Stimulated activated CD8-positive, alpha-beta memory T cell treated with anti-CD3 and anti-CD28 coated beads, Interleukin-15, amount 100 ng/mL, for 24 hours (primary cell): Measurements from ENCODE around the gene MBD3L3.
"Not testable (repeated sequence)": the region's sequence is repeated elsewhere in the genome, so short reads cannot be mapped to it uniquely, and the experiment has no call there.

ENCODE experiments used
- DNase-seq: peaks from one replicate; pipeline ENCODE4 v3.0.0-alpha.2; 2020; ENCODE audit warnings: low read depth

Gene MBD3L3

DNA sequence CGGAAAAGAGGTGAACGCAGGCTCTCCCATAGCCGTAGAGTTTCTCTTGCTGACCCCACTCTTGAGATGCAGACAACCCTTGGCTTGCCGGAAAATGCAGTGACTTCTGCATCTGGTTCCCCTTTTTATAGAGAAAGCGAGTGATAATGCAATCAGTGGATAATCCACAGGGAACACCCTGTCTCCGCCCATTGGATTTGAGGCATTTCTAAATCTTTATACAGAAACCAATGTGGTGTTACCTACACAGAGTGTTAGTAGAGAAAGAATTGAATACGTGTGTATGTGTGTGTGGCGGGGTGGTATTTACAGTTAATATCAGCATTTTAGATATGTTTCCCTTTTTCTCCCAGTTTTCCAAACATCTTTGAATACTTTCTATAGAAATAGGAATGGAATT, at the start of gene MBD3L3:
Gene MBD3L3, minus strand, starts transcription at position 101 of the 400 bp plus-strand sequence. Its CDS starts 71 bp downstream, at position 30.
- DNase-seq = not testable (repeated sequence)

DNA sequence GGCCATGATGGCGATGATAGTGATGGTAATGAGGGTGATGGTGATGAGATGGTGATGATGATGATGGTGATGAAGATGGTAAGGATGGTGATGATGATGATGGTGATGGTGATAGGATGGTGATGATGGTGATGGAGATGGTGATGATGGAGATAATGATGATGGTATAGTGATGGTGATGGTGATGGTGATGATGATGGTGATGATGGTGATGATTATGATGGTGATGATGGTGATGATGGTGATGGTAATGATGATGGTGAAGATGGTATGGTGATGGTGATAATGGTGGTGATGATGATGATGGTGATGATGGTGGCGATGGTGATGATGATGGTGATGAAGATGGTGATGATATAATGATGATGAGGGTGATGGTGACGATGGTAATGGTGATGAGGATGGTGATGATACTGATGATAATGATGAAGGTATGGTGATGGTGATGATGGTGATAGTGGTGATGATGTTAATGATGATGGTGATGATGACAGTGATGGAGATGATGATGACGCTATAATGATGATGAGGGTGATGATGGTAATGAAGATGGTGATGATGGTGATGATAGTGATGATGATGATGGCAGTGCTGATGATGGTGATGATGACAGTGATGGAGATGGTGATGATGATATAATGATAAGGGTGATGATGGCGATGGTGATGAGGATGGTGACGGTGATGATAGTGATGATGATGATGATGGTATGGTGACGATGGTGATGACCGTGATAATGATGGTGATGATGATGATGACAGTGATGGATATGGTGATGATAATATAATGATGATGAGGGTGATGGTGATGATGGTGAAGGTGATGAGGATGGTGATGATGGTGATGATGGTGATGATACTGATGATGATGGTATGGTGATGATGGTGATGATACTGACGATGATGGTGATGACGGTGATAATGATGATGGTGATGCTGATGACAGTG, 48.5 kb upstream of the MBD3L3 start:
- no peak for DNase-seq

DNA sequence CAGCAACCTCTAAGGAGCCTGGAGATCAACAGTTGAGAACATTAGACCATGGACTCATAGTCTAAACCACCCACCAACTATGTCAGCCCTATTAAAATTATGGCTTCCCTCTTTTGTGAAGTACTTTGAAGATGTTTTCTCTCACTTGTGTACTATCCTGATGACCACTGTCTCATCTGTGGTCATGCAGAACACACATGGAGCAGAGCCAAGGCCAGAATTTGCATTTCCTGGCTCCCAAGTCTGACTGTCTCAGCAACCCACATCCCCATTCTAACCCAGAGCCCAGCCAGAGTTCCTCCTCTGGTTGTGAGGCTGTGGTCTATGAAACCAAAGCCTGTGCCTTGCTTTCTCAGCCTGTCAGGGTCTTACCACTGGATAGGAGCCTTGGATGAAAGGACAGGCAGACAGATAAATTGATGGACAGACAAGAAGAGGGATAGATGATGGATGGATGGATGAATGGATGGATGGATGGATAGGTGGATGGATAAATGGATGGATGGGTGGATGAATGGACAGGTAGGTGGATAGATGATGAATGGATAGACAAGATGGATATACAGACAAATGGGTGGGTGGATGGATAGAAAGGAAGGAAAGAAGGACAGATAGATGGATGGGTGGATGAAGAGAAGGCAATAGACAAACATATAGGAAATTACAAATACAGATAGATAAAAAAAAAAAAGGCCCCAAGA, 46.4 kb upstream of the MBD3L3 start:
- no peak for DNase-seq

DNA sequence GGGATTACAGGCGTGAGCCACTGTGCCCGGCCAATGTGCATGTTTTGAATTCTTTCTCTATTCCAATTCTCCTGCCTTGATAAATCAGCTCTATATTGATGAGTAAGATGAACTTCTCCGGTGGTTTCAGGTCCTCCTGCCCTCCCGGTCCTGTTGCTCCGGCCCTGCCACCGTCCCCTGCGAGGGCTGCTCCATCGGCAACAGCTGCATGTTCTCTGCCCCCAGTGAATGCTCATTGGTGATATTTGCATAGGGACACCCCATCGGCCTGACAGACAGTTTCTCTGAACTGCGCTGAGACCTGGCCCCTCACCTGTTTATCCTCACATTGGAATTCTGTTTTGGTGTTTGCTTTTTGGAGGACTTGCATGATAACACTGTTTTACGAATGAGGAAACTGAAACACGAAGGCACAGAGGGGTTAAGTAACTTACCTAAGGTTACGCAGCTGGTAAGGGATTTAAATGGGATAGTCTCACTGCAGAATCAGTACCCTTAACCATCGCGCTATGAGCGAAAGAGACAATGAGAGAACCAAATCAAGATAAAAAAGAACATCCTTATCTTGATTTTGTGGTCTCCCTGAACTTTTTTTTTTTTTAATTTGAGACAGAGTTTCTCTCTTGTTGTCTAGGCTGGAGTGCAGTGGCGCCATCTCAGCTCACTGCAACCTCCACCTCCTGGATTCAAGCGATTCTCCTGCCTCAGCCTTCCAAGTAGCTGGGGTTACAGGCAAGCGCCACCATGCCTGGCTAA, 43.2 kb upstream of the MBD3L3 start:
- DNase-seq = no peak

DNA sequence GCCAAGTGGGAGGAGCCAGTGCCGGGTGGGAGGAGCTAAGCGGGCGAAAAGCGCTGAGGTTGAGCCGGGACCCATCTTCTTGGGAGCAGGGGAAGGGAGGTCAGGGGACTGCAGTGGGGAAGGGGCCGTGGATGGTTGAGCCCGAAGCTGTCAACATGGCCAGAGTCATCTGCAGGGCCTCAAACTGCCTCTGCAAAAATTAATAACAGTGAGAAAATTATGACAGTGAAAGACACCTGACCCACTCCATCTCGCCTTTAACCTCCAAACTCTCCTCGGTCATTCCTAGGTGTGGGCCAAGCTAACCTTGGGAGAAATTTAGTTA, 41.1 kb upstream of the MBD3L3 start:
- no peak for DNase-seq

DNA sequence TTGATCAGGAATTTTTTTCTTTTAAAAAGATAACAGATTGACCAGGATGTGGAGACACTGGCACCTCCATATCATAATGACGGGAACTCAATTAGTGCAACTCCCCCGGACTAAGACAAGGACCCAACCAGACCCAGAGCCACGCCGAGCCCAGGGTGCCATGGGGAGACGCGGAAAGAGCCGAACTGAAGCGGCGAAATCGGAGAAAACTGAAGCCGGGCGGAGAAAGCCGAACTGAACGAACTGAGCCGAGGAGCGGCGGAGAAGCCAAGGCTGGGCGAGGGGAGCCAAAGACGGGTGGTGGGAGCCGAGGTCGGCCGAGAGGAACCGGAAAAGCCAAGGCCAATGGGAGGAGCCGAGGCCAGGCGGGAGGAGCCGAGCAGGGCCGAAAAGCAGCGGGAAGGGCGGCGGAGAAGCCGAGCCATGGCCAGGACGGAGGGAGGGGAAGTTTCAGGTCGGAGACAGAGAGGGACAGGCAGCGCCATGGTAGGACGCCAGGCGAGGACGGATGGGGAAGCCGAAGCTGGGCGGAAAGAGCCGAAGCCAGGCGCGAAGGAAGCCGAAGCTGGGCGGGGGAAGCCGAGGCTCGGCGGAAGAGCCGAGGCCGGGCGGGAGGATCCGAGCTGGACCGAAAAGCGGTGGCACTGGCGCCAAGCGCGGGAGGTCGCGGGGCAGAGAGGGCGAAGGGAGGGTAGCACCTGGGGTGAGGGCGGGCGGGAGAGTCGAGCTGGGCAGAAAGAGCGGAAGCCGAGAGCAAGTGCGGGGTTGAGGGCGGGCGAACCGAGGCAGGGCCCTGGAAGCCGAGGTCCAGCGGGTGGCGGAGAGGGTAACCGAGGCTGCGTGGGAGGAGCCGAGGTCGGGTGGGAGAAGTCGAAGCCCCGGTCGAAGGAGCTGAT, 40.5 kb upstream of the MBD3L3 start:
- DNase-seq = peak; percentile 69

DNA sequence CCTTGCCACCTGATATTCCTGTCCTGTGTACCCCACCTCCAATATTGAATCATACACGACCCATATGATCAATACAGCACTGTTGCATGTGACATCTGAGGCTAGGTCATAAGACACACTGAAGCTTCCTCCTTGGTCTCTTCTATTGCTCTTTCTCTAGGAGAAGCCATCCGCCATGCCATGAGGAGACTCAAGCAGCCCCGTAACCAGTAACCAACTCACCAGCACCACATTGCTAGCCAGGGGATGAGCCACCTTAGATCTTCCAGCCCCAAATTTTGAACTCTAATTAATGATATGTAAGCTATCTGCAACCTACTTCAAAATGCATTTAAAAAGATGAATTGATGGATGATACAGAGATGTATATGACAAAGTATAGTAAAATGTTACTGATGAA, 39.6 kb upstream of the MBD3L3 start:
- no peak for DNase-seq

DNA sequence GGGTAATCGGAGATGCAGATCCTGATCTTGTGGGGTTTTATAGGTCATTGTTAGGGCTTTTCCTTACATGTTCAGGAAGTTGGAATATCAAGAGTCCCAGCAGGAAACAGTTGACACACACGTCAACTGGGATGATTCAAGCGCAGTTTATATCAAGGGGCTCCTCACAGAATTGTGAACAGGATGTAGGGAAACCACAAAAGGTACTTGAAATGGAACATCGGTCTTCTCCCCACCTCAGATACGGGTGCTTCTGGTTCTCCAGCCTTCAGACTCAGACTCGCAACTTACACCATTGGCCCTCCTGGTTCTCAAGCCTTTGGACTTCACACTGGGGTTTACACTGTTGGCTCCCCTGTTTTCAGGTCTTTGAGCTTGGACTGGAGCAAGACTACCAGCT, 30.5 kb upstream of the MBD3L3 start:
- DNase-seq = no peak

DNA sequence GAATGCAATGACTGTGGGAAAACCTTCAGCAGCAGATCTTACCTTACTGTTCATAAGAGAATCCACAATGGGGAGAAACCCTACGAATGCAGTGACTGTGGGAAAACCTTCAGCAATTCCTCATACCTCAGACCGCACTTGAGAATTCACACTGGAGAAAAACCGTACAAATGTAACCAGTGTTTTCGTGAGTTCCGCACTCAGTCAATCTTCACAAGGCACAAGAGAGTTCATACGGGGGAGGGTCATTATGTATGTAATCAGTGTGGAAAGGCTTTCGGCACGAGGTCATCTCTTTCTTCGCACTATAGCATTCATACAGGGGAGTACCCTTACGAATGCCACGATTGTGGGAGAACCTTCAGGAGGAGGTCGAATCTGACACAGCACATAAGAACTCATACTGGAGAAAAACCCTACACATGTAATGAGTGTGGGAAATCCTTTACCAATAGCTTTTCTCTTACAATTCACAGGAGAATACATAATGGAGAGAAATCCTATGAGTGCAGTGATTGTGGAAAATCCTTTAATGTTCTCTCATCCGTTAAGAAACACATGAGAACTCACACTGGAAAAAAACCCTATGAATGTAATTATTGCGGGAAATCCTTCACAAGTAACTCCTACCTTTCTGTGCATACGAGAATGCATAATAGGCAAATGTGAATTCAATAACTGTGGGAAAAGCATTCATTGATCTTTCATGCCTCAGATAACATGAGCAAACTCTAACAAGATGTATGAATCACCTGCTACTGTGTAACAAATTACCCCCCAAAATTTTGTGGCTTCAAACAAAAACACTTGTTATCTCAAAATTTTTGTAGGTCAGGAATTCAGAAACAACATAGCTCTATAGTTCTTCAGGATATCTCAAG, 24.8 kb upstream of the MBD3L3 start:
- DNase-seq = no peak

DNA sequence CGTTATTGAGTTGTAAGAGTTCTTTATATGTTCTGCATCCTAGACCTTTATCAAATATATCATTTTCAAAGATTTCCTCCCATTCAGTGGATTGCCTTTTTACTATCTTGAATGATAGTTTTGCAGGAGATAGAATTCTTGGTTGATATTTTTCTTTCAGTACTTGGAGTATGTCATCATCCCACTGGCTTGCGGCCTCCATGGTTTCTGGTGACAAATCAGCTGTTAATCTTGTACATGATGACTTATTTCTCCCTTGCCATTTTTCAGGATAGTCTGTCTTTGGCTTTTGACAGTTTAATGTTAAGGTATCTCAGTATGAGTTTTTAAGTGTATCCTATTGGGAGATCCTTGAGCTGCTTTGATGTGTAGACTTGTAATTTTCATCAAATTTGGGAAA, 19.5 kb upstream of the MBD3L3 start:
- no peak for DNase-seq

DNA sequence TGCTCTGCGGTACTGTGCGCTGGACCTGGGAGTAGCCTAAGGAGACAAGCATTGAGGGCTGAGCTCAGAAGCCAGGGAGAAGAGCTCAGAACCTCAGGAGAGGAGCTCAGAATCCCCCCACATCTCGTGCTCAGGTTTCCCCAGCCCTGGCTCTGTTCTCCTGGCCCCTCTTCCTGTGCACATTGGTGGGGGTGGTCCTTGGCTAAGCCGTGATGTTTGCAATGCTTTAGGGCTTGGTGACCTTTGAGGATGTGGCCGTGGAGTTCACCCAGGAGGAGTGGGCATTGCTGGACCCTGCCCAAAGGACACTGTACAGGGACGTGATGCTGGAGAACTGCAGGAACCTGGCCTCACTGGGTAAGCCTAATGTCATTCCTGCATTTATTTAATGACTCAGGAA, 17.7 kb upstream of the MBD3L3 start:
- no peak for DNase-seq

DNA sequence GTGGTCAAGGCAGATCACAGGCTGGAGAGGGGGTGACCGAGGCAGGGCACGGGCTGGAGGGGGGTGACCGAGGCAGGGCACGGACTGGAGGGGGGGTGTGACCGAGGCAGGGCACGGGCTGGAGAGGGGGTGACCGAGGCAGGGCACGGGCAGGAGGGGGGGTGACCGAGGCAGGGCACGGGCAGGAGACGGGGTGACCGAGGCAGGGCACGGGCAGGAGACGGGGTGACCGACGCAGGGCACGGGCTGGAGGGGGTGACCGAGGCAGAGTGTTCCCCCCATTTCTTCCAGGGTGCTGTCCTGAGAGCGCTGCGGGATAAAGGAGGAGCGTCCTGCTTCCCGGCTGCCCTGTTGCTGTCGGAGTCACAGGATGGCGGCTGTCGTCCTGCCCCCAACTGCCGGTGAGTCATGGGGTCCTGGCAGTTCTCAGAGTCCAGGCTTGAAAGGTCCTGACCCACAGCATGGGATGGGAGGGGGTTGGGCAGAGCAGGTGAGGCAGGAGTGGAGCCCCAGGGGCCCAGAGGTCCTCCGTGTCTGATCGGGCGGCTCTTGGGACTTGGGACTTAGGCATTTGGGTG, 16.3 kb upstream of the MBD3L3 start:
- no peak for DNase-seq

DNA sequence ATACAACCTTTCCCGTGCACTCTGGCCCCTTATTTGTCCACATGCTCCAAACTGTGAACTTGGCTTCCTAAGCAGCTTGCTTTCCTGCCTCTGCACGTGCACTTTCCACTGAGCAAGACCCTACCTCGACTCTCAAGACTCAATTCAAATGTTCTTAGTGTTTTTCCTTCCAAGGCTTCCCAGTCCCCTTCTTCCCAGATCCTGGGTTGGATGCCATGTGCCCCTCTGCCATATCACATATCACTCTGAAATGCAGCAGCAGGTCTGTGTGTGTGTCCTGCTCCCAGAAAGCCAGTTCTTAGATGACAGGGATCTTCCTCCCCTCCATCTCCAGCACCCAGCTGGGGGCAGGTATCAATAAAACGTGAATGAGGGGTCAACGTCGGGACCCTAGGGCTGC, 14.1 kb upstream of the MBD3L3 start:
- no peak for DNase-seq

DNA sequence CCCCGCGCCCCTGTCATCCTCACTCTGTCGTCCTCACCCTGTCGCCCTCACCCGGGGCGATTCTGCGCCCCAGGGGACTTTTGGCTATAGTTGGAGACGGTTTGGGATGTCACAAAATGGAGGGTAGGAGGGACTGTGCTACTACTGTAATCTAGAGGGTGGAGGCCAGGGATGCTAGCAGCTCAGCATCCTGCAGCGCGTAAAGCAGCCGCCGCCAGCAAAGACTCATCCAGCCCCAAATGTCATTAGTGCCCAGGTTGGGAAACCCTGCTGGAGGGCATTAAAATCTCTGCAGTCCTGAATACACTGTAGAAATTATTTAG, 11.4 kb upstream of the MBD3L3 start:
- DNase-seq = no peak

DNA sequence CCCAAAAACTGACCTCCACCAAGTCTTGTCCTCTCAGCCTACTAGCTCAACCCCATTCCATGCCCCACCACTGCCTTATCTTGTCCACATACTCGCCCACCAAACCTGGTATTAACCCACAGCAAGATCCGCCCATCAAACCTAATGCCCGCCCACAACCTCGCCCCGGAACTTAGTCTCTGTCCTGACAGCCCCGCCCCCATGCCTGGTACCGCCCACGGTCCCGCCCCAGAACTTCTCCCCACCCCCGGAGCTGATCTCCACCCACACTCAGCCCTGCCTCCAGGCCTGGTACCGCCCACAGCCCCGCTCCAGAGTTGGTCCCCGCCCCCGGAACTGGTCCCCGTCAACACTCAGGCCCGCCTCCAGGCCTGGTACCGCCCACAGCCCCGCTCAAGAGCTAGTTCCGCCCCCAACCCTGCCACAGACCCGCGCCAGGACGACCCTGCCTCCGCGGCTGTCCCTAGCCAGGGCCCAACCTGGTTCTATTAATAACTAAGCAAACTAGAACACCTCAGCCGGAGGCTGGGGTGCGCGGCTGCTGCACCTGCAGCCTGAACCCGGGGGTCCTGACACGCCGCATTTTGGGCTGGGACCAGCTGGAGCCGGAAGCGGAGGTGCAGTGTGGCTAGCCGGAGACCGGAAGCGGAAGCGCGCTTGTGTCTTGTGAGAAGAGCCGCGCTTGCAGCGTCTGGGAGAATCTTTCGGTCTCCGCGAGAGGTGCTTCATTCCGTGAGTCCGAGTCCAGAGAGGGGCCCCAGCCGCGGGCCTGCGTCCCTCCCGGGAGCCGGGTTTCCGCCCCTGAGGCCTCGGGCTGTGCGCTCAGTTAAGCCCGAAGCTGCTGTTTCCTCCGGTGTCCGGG, 10.8 kb upstream of the MBD3L3 start, which contains the start of gene ZNF557:
Gene ZNF557, plus strand, starts transcription at position 662 of the 862 bp plus-strand sequence. CDS start 5,372 bp downstream, outside the sequence.
- DNase-seq = peak; percentile 94

DNA sequence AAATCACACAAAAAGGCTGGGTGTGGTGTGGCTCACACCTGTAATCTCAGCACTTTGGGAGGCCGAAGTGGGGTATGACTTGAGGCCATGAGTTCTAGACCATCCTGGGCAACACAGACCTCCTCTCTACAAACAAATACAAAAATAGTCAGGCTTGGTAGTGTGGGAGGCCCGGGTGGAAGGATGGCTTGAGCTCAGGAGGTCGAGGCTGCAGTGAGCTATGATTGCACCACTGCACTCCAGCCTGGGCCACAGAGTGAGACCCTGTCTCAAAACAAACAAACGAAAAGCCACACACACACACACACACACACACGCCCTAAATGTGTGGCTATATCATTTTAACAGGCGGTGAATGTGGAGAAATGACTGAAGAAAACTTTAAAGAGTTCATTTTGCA, 10.1 kb upstream of the MBD3L3 start:
- no peak for DNase-seq

DNA sequence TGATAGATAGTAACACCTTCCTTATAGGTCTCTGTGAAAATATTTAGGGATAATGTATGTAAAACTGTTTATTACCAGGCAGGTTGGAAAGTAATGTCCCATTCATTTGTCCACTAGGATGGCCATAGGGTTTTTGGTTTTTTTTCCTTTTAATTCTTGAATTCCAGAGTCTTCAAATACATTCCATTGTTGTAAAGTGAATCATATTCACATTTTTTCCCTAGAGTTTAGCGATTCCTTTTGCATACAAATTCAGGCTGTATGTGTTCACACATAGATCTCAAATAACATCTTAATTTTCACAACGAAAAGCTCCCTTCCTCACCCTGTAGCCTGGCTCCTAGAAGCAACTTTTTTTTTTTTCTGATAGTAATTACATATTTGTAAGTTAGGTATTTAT, 9.2 kb upstream of the MBD3L3 start:
- no peak for DNase-seq

DNA sequence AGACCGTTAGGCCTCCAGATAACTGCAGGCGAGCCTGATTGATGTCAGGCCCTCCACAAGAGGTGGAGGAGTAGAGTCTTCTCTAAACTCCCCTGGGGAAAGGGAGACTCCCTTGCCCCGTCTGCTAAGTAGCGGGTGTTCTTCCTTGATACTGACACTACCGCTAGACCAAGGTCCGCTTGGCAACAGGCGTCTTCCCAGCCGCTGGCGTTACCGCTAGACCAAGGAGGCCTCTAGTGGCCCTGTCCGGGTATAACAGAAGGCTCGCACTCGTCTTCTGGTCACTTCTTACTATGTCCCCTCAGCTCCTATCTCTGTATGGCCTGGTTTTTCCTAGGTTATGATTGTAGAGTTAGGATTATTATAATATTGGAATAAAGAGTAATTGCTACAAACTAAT, 8.6 kb upstream of the MBD3L3 start:
- not testable (repeated sequence) for DNase-seq

DNA sequence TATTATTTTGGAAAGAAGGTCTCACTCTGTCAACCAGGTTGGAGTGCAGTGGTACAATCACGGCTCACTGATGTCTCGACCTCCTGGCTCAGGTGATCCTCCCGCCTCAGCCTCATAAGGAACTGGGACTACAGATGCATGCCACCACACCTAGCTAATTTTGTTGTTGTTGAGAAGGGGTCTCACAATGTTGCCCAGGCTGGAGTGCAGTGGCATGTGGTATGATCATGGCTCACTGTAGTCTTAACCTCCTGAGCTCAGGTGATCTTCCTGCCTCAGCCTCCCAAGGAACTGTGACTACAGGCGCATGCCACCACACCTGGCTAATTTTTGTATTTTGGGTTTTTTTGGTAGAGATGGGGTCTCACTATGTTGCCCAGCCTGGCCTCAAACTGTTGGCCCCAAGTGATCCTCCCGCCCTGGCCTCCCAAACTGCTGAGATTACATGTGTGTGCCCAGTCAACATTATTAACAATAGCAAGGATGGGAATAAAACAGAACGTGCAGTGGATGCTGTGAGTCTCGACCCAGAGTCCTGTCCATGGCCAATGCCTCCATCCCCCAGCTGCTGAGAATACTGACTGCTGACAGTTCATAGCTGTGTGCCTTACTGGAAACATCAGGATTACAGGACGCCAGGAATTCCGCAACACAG, 5.4 kb upstream of the MBD3L3 start:
- DNase-seq = no peak
